Caco-2 (cell line): ENCODE results near the gene DGKG. TPM values are rescaled to one million over a fixed set of nuclear protein-coding genes. Genes with fewer than 3 reads are reported as not detected.

Experiments used
- BruUV-seq: library from RNA; stranded (reverse); fragments of 400-500 nt; replicated peaks from 2 replicates; lab custom pipeline; 2021; lab: Mats Ljungman, UMichigan
- CTCF ChIA-PET: fragments of 300-600 bp; sonication (Branson Sonifier 250); formaldehyde crosslinking; loops from one replicate; lab custom pipeline; 2022; ENCODE audit warnings: antibody characterized with exemption; lab: Charles Lee
- POLR2A ChIA-PET: fragments of 300-600 bp; sonication (Branson Sonifier 250); formaldehyde crosslinking; loops from one replicate; lab custom pipeline; 2022; ENCODE audit warnings: antibody characterized with exemption; lab: Charles Lee
- DNase-seq, 2 experiments: peaks; one replicate each; pipeline versions ENCODE4 v3.0.0 to v3.0.0-alpha.2; 2020 to 2022
- H3K27me3 ChIP-seq: replicated peaks from 2 replicates; pipeline ENCODE4 v1.6.0; 2011; ENCODE audit warnings: low read length; ENCODE audit not compliant: control insufficient read depth, insufficient read depth
- H3K36me3 ChIP-seq: 2 replicates; pipeline ENCODE4 v1.5.1; 2011; ENCODE audit warnings: low read length; ENCODE audit not compliant: control insufficient read depth, insufficient read depth
- H3K4me1 ChIP-seq: fragments of 250-450 bp; sonication (Bioruptor Pico); 2 replicates; pipeline ENCODE4 v1.5.1; 2020; ENCODE audit warnings: mild to moderate bottlenecking
- H3K4me3 ChIP-seq: 2 replicates; pipeline ENCODE4 v1.5.1; 2011; ENCODE audit warnings: low read depth, mild to moderate bottlenecking, control low read depth, low read length
- H3K9me3 ChIP-seq: fragments of 250-450 bp; sonication (Bioruptor Pico); 2 replicates; pipeline ENCODE4 v1.5.1; 2020; ENCODE audit warnings: mild to moderate bottlenecking, moderate library complexity
- H3K27ac Mint-ChIP-seq: one replicate; pipeline ENCODE4 v1.8.0; 2022; ENCODE audit warnings: mixed read lengths; ENCODE audit not compliant: unreplicated experiment
- H3K27me3 Mint-ChIP-seq: one replicate; pipeline ENCODE4 v1.8.0; 2022; ENCODE audit warnings: mixed read lengths; ENCODE audit not compliant: insufficient read depth, unreplicated experiment
- H3K36me3 Mint-ChIP-seq: one replicate; pipeline ENCODE4 v1.8.0; 2022; ENCODE audit warnings: mild to moderate bottlenecking, mixed read lengths; ENCODE audit not compliant: insufficient read depth, unreplicated experiment
- H3K4me1 Mint-ChIP-seq: one replicate; pipeline ENCODE4 v1.8.0; 2022; ENCODE audit warnings: low read depth, mixed read lengths; ENCODE audit not compliant: unreplicated experiment
- H3K4me3 Mint-ChIP-seq: one replicate; pipeline ENCODE4 v1.8.0; 2022; ENCODE audit warnings: mild to moderate bottlenecking, moderate library complexity, mixed read lengths; ENCODE audit not compliant: unreplicated experiment
- H3K9me3 Mint-ChIP-seq: one replicate; pipeline ENCODE4 v1.8.0; 2022; ENCODE audit warnings: mixed read lengths; ENCODE audit not compliant: unreplicated experiment
- CTCF ChIP-seq, 2 experiments: fragments of 200-600 bp in 1 of 2; IDR thresholded peaks; 1 replicate in 1 of 2; 2 replicates in 1 of 2; pipeline versions ENCODE4 v1.5.1 to v1.8.0; 2011 to 2022; ENCODE audit warnings: antibody characterized with exemption in 1 of 2, control low read depth in 1 of 2, inconsistent platforms in 1 of 2, low read depth in 1 of 2, low read length in 1 of 2, mild to moderate bottlenecking in 1 of 2, moderate library complexity in 1 of 2; ENCODE audit not compliant: insufficient read depth in 1 of 2, severe bottlenecking in 1 of 2, unreplicated experiment in 1 of 2
- intact Hi-C: fragments of 100-400 bp; cut with micrococcal nuclease; formaldehyde crosslinking; loops from one replicate; pipeline ENCODE4 v1.10.0; 2022; ENCODE audit not compliant: unreplicated experiment
- total RNA-seq: library from RNA; stranded (reverse); gene quantifications from 2 replicates; pipeline ENCODE4 v1.2.3, GENCODE V29; 2022

DGKG gene
- total RNA-seq, 1 experiment from 2014 or later: 0.32 TPM

GRCh38 chr3:186383026-186383993 is 21.3 kb upstream of the DGKG start:
- H3K27me3 Mint-ChIP-seq: no peaks in the 10 kb centered on the region
- BruUV-seq: no TSS peak
- CTCF ChIA-PET: no interaction called here

GRCh38 chr3:186382217-186382885 is 20.3 kb upstream of the DGKG start:
- Mint-ChIP-seq H3K36me3 (no peaks in the 10 kb centered on the region), H3K27me3 (no peaks in the 10 kb centered on the region), H3K4me3 (no peak overlapping the region), H3K4me1 (no peaks in the 10 kb centered on the region), H3K27ac (no peak overlapping the region), H3K9me3 (peaks cover 10% of the 10 kb centered on the region)
- H3K27me3 ChIP-seq: no peaks in the 10 kb centered on the region
- intact Hi-C loops: no loop called here
- no peaks in the 10 kb centered on the region for H3K36me3 ChIP-seq
- ChIA-PET CTCF (interaction anchor here (0.5 kb wide), 1 partner anchor 379 kb away, joined by 3 read pairs; no protein-coding TSS in a partner anchor), POLR2A (no interaction called here)
- no TSS peak for BruUV-seq
- DNase-seq: no peak
- H3K4me3 ChIP-seq: no peak overlapping the region
- no peaks in the 10 kb centered on the region for H3K9me3 ChIP-seq
- TF ChIP-seq CTCF (IDR thresholded peaks at IDR 0.05; ENCODE audit: insufficient read depth in 1 of 2, low read depth in 1 of 2, low read length in 1 of 2, severe bottlenecking in 1 of 2, unreplicated experiment in 1 of 2): no peak
- H3K4me1 ChIP-seq: peaks cover 8% of the 10 kb centered on the region; the same call in 1 of the 2 replicates

More at GRCh38 chr3:186383026-186383993, 21.3 kb upstream of the DGKG start:
- H3K4me3 ChIP-seq: no peak overlapping the region
- intact Hi-C loops: no loop called here
- no peaks in the 10 kb centered on the region for H3K36me3 Mint-ChIP-seq
- no peak for TF ChIP-seq CTCF (IDR thresholded peaks at IDR 0.05; ENCODE audit: insufficient read depth in 1 of 2, low read depth in 1 of 2, low read length in 1 of 2, severe bottlenecking in 1 of 2, unreplicated experiment in 1 of 2)
- POLR2A ChIA-PET: no interaction called here
- no peak overlapping the region for H3K27ac Mint-ChIP-seq
- no peaks in the 10 kb centered on the region for H3K27me3 ChIP-seq
- H3K9me3 ChIP-seq: no peaks in the 10 kb centered on the region
- H3K36me3 ChIP-seq: no peaks in the 10 kb centered on the region
- H3K4me1 ChIP-seq: peaks cover 8% of the 10 kb centered on the region; the same call in 1 of the 2 replicates
- H3K4me1 Mint-ChIP-seq: no peaks in the 10 kb centered on the region
- peaks cover 7% of the 10 kb centered on the region for H3K9me3 Mint-ChIP-seq
- H3K4me3 Mint-ChIP-seq: no peak overlapping the region
- DNase-seq: no peak

GRCh38 chr3:186381424-186382216 is 19.6 kb upstream of the DGKG start:
- H3K27me3 Mint-ChIP-seq: no peaks in the 10 kb centered on the region
- BruUV-seq: no TSS peak
- H3K4me1 ChIP-seq: peaks cover 8% of the 10 kb centered on the region; the same call in 1 of the 2 replicates
- H3K36me3 ChIP-seq: no peaks in the 10 kb centered on the region
- H3K36me3 Mint-ChIP-seq: no peaks in the 10 kb centered on the region
- no peaks in the 10 kb centered on the region for H3K9me3 ChIP-seq
- H3K4me3 ChIP-seq: no peak overlapping the region
- DNase-seq: no peak
- H3K27me3 ChIP-seq: no peaks in the 10 kb centered on the region
- TF ChIP-seq CTCF (IDR thresholded peaks at IDR 0.05; ENCODE audit: insufficient read depth in 1 of 2, low read depth in 1 of 2, low read length in 1 of 2, severe bottlenecking in 1 of 2, unreplicated experiment in 1 of 2): no peak
- ChIA-PET POLR2A (no interaction called here), CTCF (no interaction called here)
- no peaks in the 10 kb centered on the region for H3K4me1 Mint-ChIP-seq
- H3K27ac Mint-ChIP-seq: no peak overlapping the region
- H3K9me3 Mint-ChIP-seq: peaks cover 10% of the 10 kb centered on the region
- H3K4me3 Mint-ChIP-seq: no peak overlapping the region
- intact Hi-C loops: no loop called here
